Measurements from ENCODE around the gene IFI6. TPM values are rescaled to one million over a fixed set of nuclear protein-coding genes. Genes with fewer than 3 reads are reported as not detected.
"Not testable (repeated sequence)": the region's sequence is repeated elsewhere in the genome, so short reads cannot be mapped to it uniquely, and the experiment has no call there.

IFI6 gene
- polyA plus RNA-seq, 1 experiment, result 26.8 TPM

DNA sequence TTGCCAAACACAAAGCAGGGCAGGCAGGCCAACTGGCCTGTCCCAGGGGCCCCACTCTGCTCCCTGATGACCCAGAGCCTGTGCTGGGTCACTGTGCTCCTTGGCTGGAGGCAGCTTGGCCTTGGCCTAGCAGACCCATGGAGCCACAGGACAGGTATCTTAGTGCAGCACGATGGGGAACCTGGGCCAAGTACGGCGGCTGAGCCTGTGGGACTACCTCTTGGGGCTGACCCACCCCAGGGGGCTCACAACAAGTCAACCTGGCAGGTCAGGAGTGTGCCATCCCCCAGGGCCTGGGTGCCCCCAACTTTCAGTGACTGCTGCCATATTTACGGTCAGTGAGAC lies 26.9 kb downstream of the IFI6 start:
- DNase-seq (ENCODE audit: low read depth, low spot score), result no peak
- no peaks in the 10 kb centered on the region for H3K9me3 ChIP-seq (ENCODE audit: control insufficient read depth, insufficient read depth, low read length)
- H3K27ac ChIP-seq (ENCODE audit: low read depth, low read length), result no peak overlapping the region
- ChIA-PET CTCF (interaction anchor here (0.6 to 1.8 kb wide), 4 partner anchors 17 to 278 kb away, joined by 3 to 11 read pairs (median 3); partner anchors contain the start of gene MAP3K6), POLR2A (no interaction called here)
- TF ChIP-seq, protein P1, sequence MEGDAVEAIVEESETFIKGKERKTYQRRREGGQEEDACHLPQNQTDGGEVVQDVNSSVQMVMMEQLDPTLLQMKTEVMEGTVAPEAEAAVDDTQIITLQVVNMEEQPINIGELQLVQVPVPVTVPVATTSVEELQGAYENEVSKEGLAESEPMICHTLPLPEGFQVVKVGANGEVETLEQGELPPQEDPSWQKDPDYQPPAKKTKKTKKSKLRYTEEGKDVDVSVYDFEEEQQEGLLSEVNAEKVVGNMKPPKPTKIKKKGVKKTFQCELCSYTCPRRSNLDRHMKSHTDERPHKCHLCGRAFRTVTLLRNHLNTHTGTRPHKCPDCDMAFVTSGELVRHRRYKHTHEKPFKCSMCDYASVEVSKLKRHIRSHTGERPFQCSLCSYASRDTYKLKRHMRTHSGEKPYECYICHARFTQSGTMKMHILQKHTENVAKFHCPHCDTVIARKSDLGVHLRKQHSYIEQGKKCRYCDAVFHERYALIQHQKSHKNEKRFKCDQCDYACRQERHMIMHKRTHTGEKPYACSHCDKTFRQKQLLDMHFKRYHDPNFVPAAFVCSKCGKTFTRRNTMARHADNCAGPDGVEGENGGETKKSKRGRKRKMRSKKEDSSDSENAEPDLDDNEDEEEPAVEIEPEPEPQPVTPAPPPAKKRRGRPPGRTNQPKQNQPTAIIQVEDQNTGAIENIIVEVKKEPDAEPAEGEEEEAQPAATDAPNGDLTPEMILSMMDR (IDR thresholded peaks at IDR 0.05; ENCODE audit: low read depth, low read length), result no peak
- peaks cover 11% of the 10 kb centered on the region for H3K27me3 ChIP-seq (ENCODE audit: control insufficient read depth, insufficient read depth, low read length)
- no peak overlapping the region for H3K4me3 ChIP-seq (ENCODE audit: low read depth, low read length)

DNA sequence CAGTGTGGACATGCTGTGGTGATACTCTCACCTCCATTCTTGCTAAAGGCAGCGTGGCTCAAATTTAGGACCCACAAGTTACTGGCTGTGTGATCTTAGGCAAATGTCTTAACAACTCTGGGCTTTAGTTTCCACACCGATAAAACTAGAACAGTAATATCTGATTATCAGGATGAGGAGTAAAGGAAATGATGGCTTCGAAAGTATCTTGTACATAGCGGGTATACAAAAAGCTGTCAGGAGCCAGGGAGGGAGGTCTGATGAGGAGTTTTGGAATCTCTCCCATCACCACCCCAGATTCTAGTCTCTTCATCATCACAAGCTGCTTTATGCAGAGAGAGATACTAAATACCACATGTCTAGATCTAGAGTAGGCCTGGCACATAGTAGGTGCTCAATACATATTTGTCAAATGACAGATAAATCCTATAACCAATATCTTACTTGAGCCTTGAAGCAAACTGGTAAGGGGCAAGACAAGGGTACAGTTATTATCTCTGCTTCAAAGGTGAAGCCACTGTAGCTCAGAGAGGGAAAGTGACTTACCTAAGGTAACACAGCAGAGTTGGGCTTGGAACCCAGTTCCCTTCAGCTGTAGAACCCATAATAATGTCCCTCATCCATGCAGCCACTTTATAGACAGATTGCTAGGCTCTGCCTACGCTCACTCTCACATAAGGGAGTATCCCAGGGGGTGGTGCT lies 27.5 kb downstream of the IFI6 start:
- ChIA-PET POLR2A (no interaction called here), CTCF (interaction anchor here (0.5 to 1.8 kb wide), 5 partner anchors 18 to 278 kb away, joined by 3 to 11 read pairs (median 3); partner anchors contain the start of gene MAP3K6)
- DNase-seq (ENCODE audit: low read depth, low spot score), result no peak

GRCh38 chr1:27643600-27644368 lies 28.2 kb downstream of the IFI6 start:
- ChIA-PET POLR2A (no interaction called here), CTCF (interaction anchor here (0.5 to 1.8 kb wide), 3 partner anchors 19 to 61 kb away, joined by 3 to 11 read pairs (median 4); no protein-coding TSS in a partner anchor)
- TF ChIP-seq, protein P1 (IDR thresholded peaks at IDR 0.05; ENCODE audit: low read depth, low read length), result peak; percentile 90
- Histone ChIP-seq H3K27me3 (ENCODE audit: control insufficient read depth, insufficient read depth, low read length) (peaks cover 11% of the 10 kb centered on the region), H3K27ac (ENCODE audit: low read depth, low read length) (no peak overlapping the region), H3K9me3 (ENCODE audit: control insufficient read depth, insufficient read depth, low read length) (no peaks in the 10 kb centered on the region), H3K4me3 (ENCODE audit: low read depth, low read length) (no peak overlapping the region)
- no peak for DNase-seq (ENCODE audit: low read depth, low spot score)

More for the DNA sequence above, 27.5 kb downstream of the IFI6 start:
- Histone ChIP-seq H3K27ac (ENCODE audit: low read depth, low read length) (no peak overlapping the region), H3K4me3 (ENCODE audit: low read depth, low read length) (no peak overlapping the region), H3K27me3 (ENCODE audit: control insufficient read depth, insufficient read depth, low read length) (peaks cover 11% of the 10 kb centered on the region), H3K9me3 (ENCODE audit: control insufficient read depth, insufficient read depth, low read length) (no peaks in the 10 kb centered on the region)
- TF ChIP-seq, protein P1 (IDR thresholded peaks at IDR 0.05; ENCODE audit: low read depth, low read length), result no peak

GRCh38 chr1:27640514-27640913 lies 31.5 kb downstream of the IFI6 start:
- H3K27ac ChIP-seq (ENCODE audit: low read depth, low read length); H3K9me3 ChIP-seq (ENCODE audit: control insufficient read depth, insufficient read depth, low read length); DNase-seq (ENCODE audit: low read depth, low spot score); H3K4me3 ChIP-seq (ENCODE audit: low read depth, low read length); POLR2A ChIA-PET: not testable (repeated sequence)
- peaks cover 10% of the 10 kb centered on the region for H3K27me3 ChIP-seq (ENCODE audit: control insufficient read depth, insufficient read depth, low read length)
- CTCF ChIA-PET, result interaction anchor here (1.3 kb wide), 1 partner anchor 22 kb away, joined by 3 read pairs; no protein-coding TSS in a partner anchor

DNA sequence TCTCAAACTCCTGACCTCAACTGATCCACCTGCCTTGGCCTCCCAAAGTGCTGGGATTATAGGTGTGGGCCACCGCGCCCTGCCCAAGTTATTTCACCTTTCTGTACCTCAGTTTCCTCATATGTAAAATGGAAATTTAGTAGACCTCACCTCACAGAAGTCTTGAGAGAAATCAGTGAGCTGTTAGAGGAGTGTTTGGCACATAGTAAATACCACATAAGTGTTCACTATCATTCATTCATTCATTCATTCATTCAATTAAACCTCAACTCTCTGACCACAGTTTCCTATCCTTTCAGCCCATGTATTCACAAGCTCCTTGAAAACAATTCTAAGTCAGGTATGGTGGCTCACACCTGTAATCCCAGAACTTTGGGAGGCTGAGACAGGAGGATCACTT lies 33.2 kb downstream of the IFI6 start:
- no peak for DNase-seq (ENCODE audit: low read depth, low spot score)
- Histone ChIP-seq H3K27me3 (ENCODE audit: control insufficient read depth, insufficient read depth, low read length) (peaks cover 22% of the 10 kb centered on the region), H3K9me3 (ENCODE audit: control insufficient read depth, insufficient read depth, low read length) (no peaks in the 10 kb centered on the region; the same call in 1 of the 2 replicates), H3K4me3 (ENCODE audit: low read depth, low read length) (no peak overlapping the region), H3K27ac (ENCODE audit: low read depth, low read length) (no peak overlapping the region)
- POLR2A ChIA-PET, result no interaction called here
- TF ChIP-seq, protein P1 (IDR thresholded peaks at IDR 0.05; ENCODE audit: low read depth, low read length), result no peak
- CTCF ChIA-PET, result interaction anchor here (1.3 kb wide), 1 partner anchor 32 kb away, joined by 4 read pairs; no protein-coding TSS in a partner anchor
